Inflammatory macrophage treated with lipopolysaccharide for 1 hour (primary cell): ENCODE results near the gene RAP2C.
"Not testable (repeated sequence)": the region's sequence is repeated elsewhere in the genome, so short reads cannot be mapped to it uniquely, and the experiment has no call there.

ENCODE experiments used
- DNase-seq, 2 donors: peaks; one replicate each; pipeline ENCODE4 v3.0.0-alpha.2; 2020 to 2022

The RAP2C gene

GRCh38 chrX:132193872-132194574, 25.2 kb downstream of the RAP2C start:
- no peak for DNase-seq

GRCh38 chrX:132191938-132192337, 27.3 kb downstream of the RAP2C start:
- DNase-seq = no peak

GRCh38 chrX:132188175-132188574, 31.1 kb downstream of the RAP2C start:
- DNase-seq = no peak

- DNase-seq = no peak
Measured at GRCh38 chrX:132187451-132187850, 31.8 kb downstream of the RAP2C start.

- DNase-seq = no peak
Measured at GRCh38 chrX:132184871-132185270, 34.4 kb downstream of the RAP2C start.

- no peak for DNase-seq
Measured at GRCh38 chrX:132181364-132181763, 37.9 kb downstream of the RAP2C start.

- DNase-seq = no peak
Measured at GRCh38 chrX:132180929-132181328, 38.3 kb downstream of the RAP2C start.

- DNase-seq = no peak
Measured at GRCh38 chrX:132173647-132174046, 45.6 kb downstream of the RAP2C start.

GRCh38 chrX:132171881-132172280, 47.4 kb downstream of the RAP2C start:
- DNase-seq = no peak

GRCh38 chrX:132171478-132171877, 47.8 kb downstream of the RAP2C start:
- no peak for DNase-seq

GRCh38 chrX:132169554-132169953, 49.7 kb downstream of the RAP2C start:
- no peak for DNase-seq

- no peak for DNase-seq
Measured at GRCh38 chrX:132165651-132166050, 53.6 kb downstream of the RAP2C start.

GRCh38 chrX:132165005-132165404, 54.2 kb downstream of the RAP2C start:
- DNase-seq = no peak

- DNase-seq = not testable (repeated sequence)
Measured at GRCh38 chrX:132163094-132163493, 56.2 kb downstream of the RAP2C start.

- no peak for DNase-seq
Measured at GRCh38 chrX:132153166-132153565, 66.1 kb downstream of the RAP2C start.
